HCT116 (cell line): ENCODE measurements around the gene EDA2R. TPM values are rescaled to one million over a fixed set of nuclear protein-coding genes. Genes with fewer than 3 reads are reported as not detected.

Experiments used
- ATAC-seq: fragments of 200-7000 bp; cut with Tn5 transposase; 2 replicates; pipeline ENCODE4 v1.9.1; 2020; ENCODE audit warnings: mild to moderate bottlenecking, moderate library complexity
- BruUV-seq: library from RNA; stranded (reverse); fragments of 400-500 nt; replicated peaks from 2 replicates; lab custom pipeline; 2021; lab: Mats Ljungman, UMichigan
- CTCF ChIA-PET: fragments of 300-600 bp; sonication (Branson Sonifier 250); formaldehyde crosslinking; loops from one replicate; lab custom pipeline; 2021; ENCODE audit warnings: antibody characterized with exemption; lab: Charles Lee
- POLR2A ChIA-PET: fragments of 300-600, 350-600 bp; sonication (Branson Sonifier 250); formaldehyde crosslinking; loops from one replicate; lab custom pipeline; 2021; ENCODE audit warnings: antibody characterized with exemption; lab: Charles Lee
- RAD21 ChIA-PET, 2 experiments: fragments of 300-600 bp; sonication (Branson Sonifier 250); formaldehyde crosslinking; loops; one replicate each; lab custom pipeline; 2023; ENCODE audit warnings: low total read pairs in 2 of 2; ENCODE audit not compliant: uncharacterized antibody in 2 of 2, unreplicated experiment in 2 of 2, low non-redundant PET in 1 of 2; lab: Charles Lee
- DNase-seq: peaks from one replicate; pipeline ENCODE4 v3.0.0-alpha.2; 2010; ENCODE audit warnings: low read depth, low spot score
- H2AFZ ChIP-seq: fragments of 200-600 bp; shearing (Covaris generic), sonication (generic); 2 replicates; pipeline ENCODE4 v1.6.1; 2017; ENCODE audit warnings: low read depth, mixed run types, mixed read lengths, antibody characterized with exemption, low read length; ENCODE audit not compliant: poor library complexity, severe bottlenecking
- H3K27ac ChIP-seq: 2 replicates; pipeline ENCODE4 v1.5.1; 2012; ENCODE audit warnings: low read depth, low read length
- H3K27me3 ChIP-seq: fragments of 200-600 bp; sonication (generic); 2 replicates; pipeline ENCODE4 v1.6.1; 2016; ENCODE audit warnings: mixed run types, low read length, mixed read lengths; ENCODE audit not compliant: insufficient read depth
- H3K36me3 ChIP-seq, 2 experiments: fragments of 200-500 bp in 1 of 2; fragments of 200-600 bp in 1 of 2; sonication (Bioruptor generic) in 1 of 2; sonication (generic) in 1 of 2; 2 replicates each; pipeline versions ENCODE4 v1.5.1 to v1.6.1; 2014 to 2016; ENCODE audit warnings: low read length in 2 of 2, inconsistent platforms in 1 of 2, mixed read lengths in 1 of 2, mixed run types in 1 of 2; ENCODE audit not compliant: insufficient read depth in 2 of 2, control insufficient read depth in 1 of 2
- H3K4me1 ChIP-seq, 2 experiments: fragments of 200-600 bp in 1 of 2; sonication (generic) in 1 of 2; 2 replicates each; pipeline versions ENCODE4 v1.5.1 to v1.6.1; 2012 to 2017; ENCODE audit warnings: low read length in 2 of 2, inconsistent platforms in 1 of 2, mild to moderate bottlenecking in 1 of 2, mixed read lengths in 1 of 2, mixed run types in 1 of 2, moderate library complexity in 1 of 2; ENCODE audit not compliant: insufficient read depth in 2 of 2, control insufficient read depth in 1 of 2
- H3K4me2 ChIP-seq: fragments of 200-600 bp; sonication (generic); 2 replicates; pipeline ENCODE4 v1.6.1; 2017; ENCODE audit warnings: mixed run types, low read length, mixed read lengths
- H3K4me3 ChIP-seq, 2 experiments: fragments of 200-600 bp in 1 of 2; sonication (generic) in 1 of 2; replicated peaks in 1 of 2; 2 replicates each; pipeline ENCODE4 v1.5.1; 2011 to 2016; ENCODE audit warnings: low read length in 2 of 2, control low read depth in 1 of 2, low read depth in 1 of 2, mild to moderate bottlenecking in 1 of 2, mixed read lengths in 1 of 2, mixed run types in 1 of 2
- H3K79me2 ChIP-seq: fragments of 200-600 bp; sonication (generic); 2 replicates; pipeline ENCODE4 v1.6.1; 2017; ENCODE audit warnings: mild to moderate bottlenecking, mixed run types, low read length, moderate library complexity, mixed read lengths; ENCODE audit not compliant: insufficient read depth
- H3K9ac ChIP-seq: fragments of 200-600 bp; sonication (generic); 2 replicates; pipeline ENCODE4 v1.6.1; 2016; ENCODE audit warnings: low read length, mixed read lengths
- H3K9me2 ChIP-seq: fragments of 200-600 bp; sonication (generic), shearing (Covaris generic); 2 replicates; pipeline ENCODE4 v1.6.1; 2017; ENCODE audit warnings: mixed run types, mild to moderate bottlenecking, moderate library complexity; ENCODE audit not compliant: insufficient read depth
- H3K9me3 ChIP-seq, 2 experiments: fragments of 200-500 bp in 1 of 2; fragments of 200-600 bp in 1 of 2; sonication (Bioruptor generic) in 1 of 2; sonication (generic) in 1 of 2; 2 replicates each; pipeline ENCODE4 v1.6.1; 2014 to 2017; ENCODE audit warnings: low read length in 2 of 2, mixed read lengths in 2 of 2, inconsistent platforms in 1 of 2, low read depth in 1 of 2, mild to moderate bottlenecking in 1 of 2, mixed run types in 1 of 2, moderate library complexity in 1 of 2; ENCODE audit not compliant: control insufficient read depth in 1 of 2, insufficient read depth in 1 of 2
- H4K20me1 ChIP-seq: fragments of 200-600 bp; sonication (generic), shearing (Covaris generic); 2 replicates; pipeline ENCODE4 v1.6.1; 2017; ENCODE audit warnings: mixed run types, mild to moderate bottlenecking, moderate library complexity; ENCODE audit not compliant: insufficient read depth
- CEBPB ChIP-seq: IDR thresholded peaks from 2 replicates; pipeline ENCODE4 v1.6.1; 2012; ENCODE audit warnings: low read depth
- EZH2 ChIP-seq: fragments of 200-600 bp; sonication (generic); IDR thresholded peaks from 2 replicates; pipeline ENCODE4 v1.6.1; 2017; ENCODE audit warnings: antibody characterized with exemption, mixed run types
- EZH2phosphoT487 ChIP-seq: fragments of 200-600 bp; IDR thresholded peaks from 2 replicates; pipeline ENCODE4 v1.6.1; 2018; ENCODE audit warnings: antibody characterized with exemption, borderline replicate concordance
- JUND ChIP-seq: IDR thresholded peaks from 2 replicates; pipeline ENCODE4 v1.6.1; 2012
- POLR2A ChIP-seq: IDR thresholded peaks from 2 replicates; pipeline ENCODE4 v1.7.0; 2011; ENCODE audit warnings: borderline replicate concordance; ENCODE audit not compliant: insufficient read depth, insufficient read length; ENCODE audit errors: extremely low read depth
- REST ChIP-seq: IDR thresholded peaks from 2 replicates; pipeline ENCODE4 v1.6.1; 2012; ENCODE audit warnings: low read depth
- SIN3A ChIP-seq: IDR thresholded peaks from 2 replicates; pipeline ENCODE4 v1.6.1; 2012; ENCODE audit warnings: low read depth
- SP1 ChIP-seq: IDR thresholded peaks from 2 replicates; pipeline ENCODE4 v1.6.1; 2012; ENCODE audit warnings: low read depth
- YY1 ChIP-seq: IDR thresholded peaks from 2 replicates; pipeline ENCODE4 v1.6.1; 2011; ENCODE audit warnings: low read length, low read depth, moderate library complexity, mild to moderate bottlenecking; ENCODE audit not compliant: insufficient replicate concordance; ENCODE audit errors: extremely low read depth
- intact Hi-C: fragments of 100-400 bp; cut with micrococcal nuclease; formaldehyde crosslinking; loops from 2 replicates; pipeline ENCODE4 v1.10.0; 2022
- total RNA-seq: library from RNA; stranded (reverse); gene quantifications from one replicate; pipeline ENCODE4 v1.2.1, GENCODE V29; 2021; ENCODE audit not compliant: unreplicated experiment
- TF ChIP-seq, protein P1 (sequence below): IDR thresholded peaks from 2 replicates; pipeline ENCODE4 v1.6.1; 2012
- TF ChIP-seq, protein P2 (sequence below): IDR thresholded peaks from 2 replicates; pipeline ENCODE4 v1.6.1; 2011; ENCODE audit warnings: mild to moderate bottlenecking, low read length, moderate library complexity; ENCODE audit not compliant: insufficient replicate concordance; ENCODE audit errors: extremely low read depth

The EDA2R gene
- total RNA-seq, 1 experiment from 2014 or later, result not detected

DNA sequence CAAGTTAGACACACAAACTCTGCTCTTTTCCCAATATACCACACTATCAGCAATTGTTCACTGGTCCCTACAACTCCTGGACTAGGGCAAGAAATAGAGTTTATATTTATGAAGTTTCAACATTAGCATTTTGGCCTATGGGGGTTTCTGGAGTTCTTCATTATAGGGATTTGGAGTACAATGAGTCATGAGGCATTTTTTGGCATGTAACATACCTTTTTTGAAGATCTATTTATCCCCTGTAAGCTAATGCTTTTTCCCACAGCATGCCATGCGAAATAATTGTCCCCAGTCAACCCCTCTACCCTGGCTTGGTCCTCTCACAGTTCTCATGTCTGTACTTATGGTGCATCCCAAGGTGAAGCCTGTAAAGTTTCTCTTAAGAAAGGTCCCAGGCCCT lies 36.7 kb upstream of the EDA2R start:
- ChIA-PET CTCF (no interaction called here), RAD21 (no interaction called here), POLR2A (no interaction called here)
- Histone ChIP-seq H3K27ac (no peak overlapping the region), H2AFZ (no peak overlapping the region), H3K79me2 (no peaks in the 10 kb centered on the region), H3K27me3 (no peaks in the 10 kb centered on the region), H3K9me3 (no peaks in the 10 kb centered on the region), H3K4me3 (no peak overlapping the region), H4K20me1 (no peaks in the 10 kb centered on the region), H3K9ac (no peak overlapping the region), H3K4me1 (no peaks in the 10 kb centered on the region), H3K9me2 (no peaks in the 10 kb centered on the region), H3K4me2 (no peak overlapping the region), H3K36me3 (no peaks in the 10 kb centered on the region)
- TF ChIP-seq REST (no peak), SIN3A (no peak), JUND (no peak), EZH2phosphoT487 (no peak)
- TF ChIP-seq, protein P1, sequence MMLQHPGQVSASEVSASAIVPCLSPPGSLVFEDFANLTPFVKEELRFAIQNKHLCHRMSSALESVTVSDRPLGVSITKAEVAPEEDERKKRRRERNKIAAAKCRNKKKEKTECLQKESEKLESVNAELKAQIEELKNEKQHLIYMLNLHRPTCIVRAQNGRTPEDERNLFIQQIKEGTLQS, result no peak
- intact Hi-C loops, result no loop called here
- DNase-seq, result no peak
- ATAC-seq, result no peak
- no TSS peak for BruUV-seq

GRCh38 chrX:66674506-66674905 lies 35.6 kb upstream of the EDA2R start:
- RAD21 ChIA-PET, result no interaction called here
- no peaks in the 10 kb centered on the region for H3K36me3 ChIP-seq
- H3K4me2 ChIP-seq, result no peak overlapping the region
- no peaks in the 10 kb centered on the region for H4K20me1 ChIP-seq
- no peaks in the 10 kb centered on the region for H3K4me1 ChIP-seq
- H3K27ac ChIP-seq, result no peak overlapping the region
- intact Hi-C loops, result no loop called here
- H3K79me2 ChIP-seq, result no peaks in the 10 kb centered on the region
- POLR2A ChIA-PET, result no interaction called here
- no peaks in the 10 kb centered on the region for H3K9me3 ChIP-seq
- DNase-seq (no peak), ATAC-seq (no peak)
- no peak overlapping the region for H3K4me3 ChIP-seq
- H3K9me2 ChIP-seq, result no peaks in the 10 kb centered on the region
- no peaks in the 10 kb centered on the region for H3K27me3 ChIP-seq
- no peak overlapping the region for H3K9ac ChIP-seq
- CTCF ChIA-PET, result no interaction called here
- BruUV-seq, result no TSS peak
- no peak overlapping the region for H2AFZ ChIP-seq
- no peak for TF ChIP-seq SIN3A
- TF ChIP-seq EZH2, result no peak
- no peak for TF ChIP-seq SP1
- TF ChIP-seq, protein P2, sequence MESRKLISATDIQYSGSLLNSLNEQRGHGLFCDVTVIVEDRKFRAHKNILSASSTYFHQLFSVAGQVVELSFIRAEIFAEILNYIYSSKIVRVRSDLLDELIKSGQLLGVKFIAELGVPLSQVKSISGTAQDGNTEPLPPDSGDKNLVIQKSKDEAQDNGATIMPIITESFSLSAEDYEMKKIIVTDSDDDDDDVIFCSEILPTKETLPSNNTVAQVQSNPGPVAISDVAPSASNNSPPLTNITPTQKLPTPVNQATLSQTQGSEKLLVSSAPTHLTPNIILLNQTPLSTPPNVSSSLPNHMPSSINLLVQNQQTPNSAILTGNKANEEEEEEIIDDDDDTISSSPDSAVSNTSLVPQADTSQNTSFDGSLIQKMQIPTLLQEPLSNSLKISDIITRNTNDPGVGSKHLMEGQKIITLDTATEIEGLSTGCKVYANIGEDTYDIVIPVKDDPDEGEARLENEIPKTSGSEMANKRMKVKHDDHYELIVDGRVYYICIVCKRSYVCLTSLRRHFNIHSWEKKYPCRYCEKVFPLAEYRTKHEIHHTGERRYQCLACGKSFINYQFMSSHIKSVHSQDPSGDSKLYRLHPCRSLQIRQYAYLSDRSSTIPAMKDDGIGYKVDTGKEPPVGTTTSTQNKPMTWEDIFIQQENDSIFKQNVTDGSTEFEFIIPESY, result no peak
- no peak for TF ChIP-seq POLR2A
- TF ChIP-seq CEBPB, result no peak
- TF ChIP-seq YY1, result no peak
- TF ChIP-seq REST, result no peak
